MM.1S (cell line): Measurements from ENCODE around the gene UGT1A10.

Source experiments
- DNase-seq: peaks from one replicate; pipeline ENCODE4 v3.0.0-alpha.2; 2015
- H2AFZ ChIP-seq: fragments of 300-600 bp; sonication (generic); 2 replicates; pipeline ENCODE4 v1.6.0; 2016; ENCODE audit warnings: antibody characterized with exemption, low read length
- H3F3A ChIP-seq: fragments of 300-600 bp; sonication (generic); 2 replicates; pipeline ENCODE4 v1.6.1; 2016; ENCODE audit warnings: mild to moderate bottlenecking, antibody characterized with exemption, low read length, moderate library complexity, mixed read lengths; ENCODE audit not compliant: insufficient read depth
- H3K27ac ChIP-seq: fragments of 300-600 bp; sonication (generic); 2 replicates; pipeline ENCODE4 v1.5.1; 2016; ENCODE audit warnings: mild to moderate bottlenecking, low read length
- H3K27me3 ChIP-seq: fragments of 300-600 bp; sonication (generic); replicated peaks from 2 replicates; pipeline ENCODE4 v1.6.0; 2016; ENCODE audit warnings: low read length; ENCODE audit not compliant: insufficient read depth
- H3K36me3 ChIP-seq: fragments of 300-600 bp; sonication (generic); replicated peaks from 2 replicates; pipeline ENCODE4 v1.6.1; 2016; ENCODE audit warnings: mild to moderate bottlenecking, low read length, mixed read lengths; ENCODE audit not compliant: insufficient read depth
- H3K4me1 ChIP-seq: fragments of 300-600 bp; sonication (generic); 2 replicates; pipeline ENCODE4 v1.6.1; 2016; ENCODE audit warnings: low read length, mixed read lengths
- H3K4me2 ChIP-seq: fragments of 300-600 bp; sonication (generic); 2 replicates; pipeline ENCODE4 v1.6.0; 2016; ENCODE audit warnings: low read depth, low read length
- H3K4me3 ChIP-seq: fragments of 300-600 bp; sonication (generic); 2 replicates; pipeline ENCODE4 v1.5.1; 2016; ENCODE audit warnings: low read length, mixed read lengths
- H3K79me2 ChIP-seq: fragments of 300-600 bp; sonication (generic); 2 replicates; pipeline ENCODE4 v1.6.1; 2016; ENCODE audit warnings: mixed run types, low read length, mixed read lengths
- H3K9ac ChIP-seq: fragments of 300-600 bp; sonication (generic); 2 replicates; pipeline ENCODE4 v1.6.1; 2016; ENCODE audit warnings: low read length, mixed read lengths
- H3K9me2 ChIP-seq: fragments of 300-600 bp; sonication (generic); replicated peaks from 2 replicates; pipeline ENCODE4 v1.6.1; 2016; ENCODE audit warnings: mild to moderate bottlenecking, low read length, mixed read lengths; ENCODE audit not compliant: insufficient read depth
- H3K9me3 ChIP-seq: fragments of 300-600 bp; sonication (generic); replicated peaks from 2 replicates; pipeline ENCODE4 v1.6.1; 2016; ENCODE audit warnings: mild to moderate bottlenecking, low read length, mixed read lengths; ENCODE audit not compliant: insufficient read depth
- H4K20me1 ChIP-seq: fragments of 300-600 bp; sonication (generic); 2 replicates; pipeline ENCODE4 v1.6.1; 2016; ENCODE audit warnings: mild to moderate bottlenecking, low read length, moderate library complexity, mixed read lengths; ENCODE audit not compliant: insufficient read depth
- CTCF ChIP-seq: fragments of 300-600 bp; sonication (generic); IDR thresholded peaks from 2 replicates; pipeline ENCODE4 v1.5.1; 2016; ENCODE audit warnings: antibody characterized with exemption, low read length, mixed read lengths
- EZH2 ChIP-seq: fragments of 300-600 bp; sonication (generic); optimal IDR thresholded peaks from 2 replicates; pipeline ENCODE3; 2017; ENCODE audit warnings: low read depth, mild to moderate bottlenecking, antibody characterized with exemption, low read length, mixed read lengths
- EZH2phosphoT487 ChIP-seq: fragments of 300-600 bp; sonication (generic); IDR thresholded peaks from 2 replicates; pipeline ENCODE4 v1.6.1; 2018; ENCODE audit warnings: antibody characterized with exemption, low read length

Gene UGT1A10

GRCh38 chr2:233673896-233674295 is 37.6 kb downstream of the UGT1A10 start:
- Histone ChIP-seq H2AFZ (no peak overlapping the region), H3K9ac (no peak overlapping the region), H3K36me3 (no peaks in the 10 kb centered on the region)

GRCh38 chr2:233674314-233674713 is 38.1 kb downstream of the UGT1A10 start:
- no peak overlapping the region for H3K4me2 ChIP-seq
- H4K20me1 ChIP-seq: no peaks in the 10 kb centered on the region
- H3K9ac ChIP-seq: no peak overlapping the region
- TF ChIP-seq CTCF: no peak
- no peak for TF ChIP-seq EZH2phosphoT487
- TF ChIP-seq EZH2: no peak
- no peak for DNase-seq
- H3F3A ChIP-seq: no peaks in the 10 kb centered on the region
- H3K4me1 ChIP-seq: no peaks in the 10 kb centered on the region
- H3K36me3 ChIP-seq: no peaks in the 10 kb centered on the region
- no peak overlapping the region for H2AFZ ChIP-seq
- no peaks in the 10 kb centered on the region for H3K9me2 ChIP-seq
- no peaks in the 10 kb centered on the region for H3K79me2 ChIP-seq
- H3K27me3 ChIP-seq: no peaks in the 10 kb centered on the region
- H3K4me3 ChIP-seq: no peak overlapping the region
- no peaks in the 10 kb centered on the region for H3K9me3 ChIP-seq
- no peak overlapping the region for H3K27ac ChIP-seq

More at GRCh38 chr2:233673896-233674295, 37.6 kb downstream of the UGT1A10 start:
- Histone ChIP-seq H3K79me2 (no peaks in the 10 kb centered on the region), H4K20me1 (no peaks in the 10 kb centered on the region), H3K4me2 (no peak overlapping the region), H3K4me3 (no peak overlapping the region), H3K9me2 (no peaks in the 10 kb centered on the region), H3K9me3 (no peaks in the 10 kb centered on the region), H3F3A (no peaks in the 10 kb centered on the region), H3K4me1 (no peaks in the 10 kb centered on the region), H3K27ac (no peak overlapping the region), H3K27me3 (no peaks in the 10 kb centered on the region)
- no peak for DNase-seq
- TF ChIP-seq EZH2phosphoT487 (no peak), CTCF (no peak), EZH2 (no peak)

- H3F3A ChIP-seq: no peaks in the 10 kb centered on the region
- H4K20me1 ChIP-seq: no peaks in the 10 kb centered on the region
- no peak overlapping the region for H3K4me2 ChIP-seq
- H3K27ac ChIP-seq: no peak overlapping the region
- no peaks in the 10 kb centered on the region for H3K9me2 ChIP-seq
- H3K9ac ChIP-seq: no peak overlapping the region
- H3K4me3 ChIP-seq: no peak overlapping the region
- no peaks in the 10 kb centered on the region for H3K9me3 ChIP-seq
- no peaks in the 10 kb centered on the region for H3K4me1 ChIP-seq
- H3K36me3 ChIP-seq: no peaks in the 10 kb centered on the region
- no peaks in the 10 kb centered on the region for H3K79me2 ChIP-seq
- no peaks in the 10 kb centered on the region for H3K27me3 ChIP-seq
- no peak for DNase-seq
- no peak overlapping the region for H2AFZ ChIP-seq
- TF ChIP-seq EZH2: no peak
- TF ChIP-seq EZH2phosphoT487: no peak
- TF ChIP-seq CTCF: no peak
Observed at GRCh38 chr2:233674995-233675394, 38.7 kb downstream of the UGT1A10 start.
